Skeletal muscle cell (primary cell): Measurements from ENCODE around the gene ICOSLG.
"Not testable (repeated sequence)": the region's sequence is repeated elsewhere in the genome, so short reads cannot be mapped to it uniquely, and the experiment has no call there.

ENCODE experiments used
- DNase-seq: peaks from one replicate; pipeline ENCODE4 v3.0.0-alpha.2; 2010; ENCODE audit warnings: low read depth
- H3K4me3 ChIP-seq: 2 replicates; pipeline ENCODE4 v1.5.1; 2011; ENCODE audit warnings: low read depth, mild to moderate bottlenecking, control low read depth, low read length, moderate library complexity

ICOSLG gene

GRCh38 chr21:44229561-44229960 is 11.2 kb downstream of the ICOSLG start:
- DNase-seq, H3K4me3 ChIP-seq: not testable (repeated sequence)

- DNase-seq, H3K4me3 ChIP-seq: not testable (repeated sequence)
Measured at GRCh38 chr21:44228109-44228508, 12.6 kb downstream of the ICOSLG start.

GRCh38 chr21:44227614-44228013 is 13.1 kb downstream of the ICOSLG start:
- not testable (repeated sequence) for H3K4me3 ChIP-seq, DNase-seq

GRCh38 chr21:44225605-44226004 is 15.1 kb downstream of the ICOSLG start:
- not testable (repeated sequence) for H3K4me3 ChIP-seq, DNase-seq

GRCh38 chr21:44223334-44223733 is 17.4 kb downstream of the ICOSLG start:
- H3K4me3 ChIP-seq, DNase-seq: not testable (repeated sequence)

- not testable (repeated sequence) for DNase-seq, H3K4me3 ChIP-seq
Measured at GRCh38 chr21:44220674-44221073, 20.1 kb downstream of the ICOSLG start.

GRCh38 chr21:44218461-44218860 is 22.3 kb downstream of the ICOSLG start:
- DNase-seq, H3K4me3 ChIP-seq: not testable (repeated sequence)

- H3K4me3 ChIP-seq, DNase-seq: not testable (repeated sequence)
Measured at GRCh38 chr21:44211978-44212377, 28.8 kb downstream of the ICOSLG start.

- H3K4me3 ChIP-seq, DNase-seq: not testable (repeated sequence)
Measured at GRCh38 chr21:44211574-44211973, 29.2 kb downstream of the ICOSLG start.

- DNase-seq, H3K4me3 ChIP-seq: not testable (repeated sequence)
Measured at GRCh38 chr21:44207860-44208646, 32.7 kb downstream of the ICOSLG start.

- DNase-seq, H3K4me3 ChIP-seq: not testable (repeated sequence)
Measured at GRCh38 chr21:44206698-44207676, 33.8 kb downstream of the ICOSLG start.

- not testable (repeated sequence) for H3K4me3 ChIP-seq, DNase-seq
Measured at GRCh38 chr21:44206187-44206586, 34.6 kb downstream of the ICOSLG start.

GRCh38 chr21:44202590-44203299 is 38.0 kb downstream of the ICOSLG start:
- not testable (repeated sequence) for H3K4me3 ChIP-seq, DNase-seq

GRCh38 chr21:44199997-44200396 is 40.7 kb downstream of the ICOSLG start:
- H3K4me3 ChIP-seq, DNase-seq: not testable (repeated sequence)

GRCh38 chr21:44199448-44199847 is 41.3 kb downstream of the ICOSLG start:
- no peak overlapping the region for H3K4me3 ChIP-seq
- DNase-seq = no peak

- H3K4me3 ChIP-seq, DNase-seq: not testable (repeated sequence)
Measured at GRCh38 chr21:44197156-44197516, 43.6 kb downstream of the ICOSLG start.

- not testable (repeated sequence) for H3K4me3 ChIP-seq, DNase-seq
Measured at GRCh38 chr21:44196212-44197155, 44.3 kb downstream of the ICOSLG start.

GRCh38 chr21:44194888-44195287 is 45.9 kb downstream of the ICOSLG start:
- not testable (repeated sequence) for DNase-seq, H3K4me3 ChIP-seq
